SK-N-SH treated with all-trans-retinoic acid at 6 μM for 48 hours (cell line): ENCODE results near the gene RNF10.

Experiments used
- ATAC-seq: fragments of 200-7000 bp; cut with Tn5 transposase; 3 replicates; pipeline ENCODE4 v1.9.1; 2020; ENCODE audit warnings: mild to moderate bottlenecking, moderate library complexity
- ARNTL ChIP-seq: fragments of 450-650 bp; formaldehyde crosslinking; IDR thresholded peaks from 2 replicates; pipeline ENCODE4 v1.5.0; 2020; ENCODE audit warnings: low read depth, mild to moderate bottlenecking, moderate library complexity, borderline replicate concordance
- CREB5 ChIP-seq: fragments of 250-450 bp; sonication (Bioruptor Pico); IDR thresholded peaks from 2 replicates; pipeline ENCODE4 v1.5.1; 2020; ENCODE audit warnings: low read depth, mild to moderate bottlenecking, moderate library complexity
- CSDC2 ChIP-seq: fragments of 250-450 bp; sonication (Bioruptor Pico); IDR thresholded peaks from 2 replicates; pipeline ENCODE4 v1.5.0; 2020; ENCODE audit warnings: mild to moderate bottlenecking, moderate library complexity
- CSRNP3 ChIP-seq: fragments of 250-450 bp; sonication (Bioruptor Pico); IDR thresholded peaks from 2 replicates; pipeline ENCODE4 v1.5.1; 2021; ENCODE audit warnings: mild to moderate bottlenecking, moderate library complexity
- ESRRG ChIP-seq: fragments of 250-450 bp; sonication (Bioruptor Pico); IDR thresholded peaks from 2 replicates; pipeline ENCODE4 v1.6.1; 2021; ENCODE audit warnings: mild to moderate bottlenecking
- GLIS3 ChIP-seq: fragments of 250-450 bp; sonication (Bioruptor Pico); IDR thresholded peaks from 2 replicates; pipeline ENCODE4 v1.5.0; 2020; ENCODE audit warnings: mild to moderate bottlenecking, moderate library complexity
- ISL1 ChIP-seq: fragments of 250-450 bp; sonication (Bioruptor Pico); IDR thresholded peaks from 2 replicates; pipeline ENCODE4 v2.1.2; 2022; ENCODE audit warnings: mild to moderate bottlenecking, moderate library complexity
- OSR1 ChIP-seq: fragments of 250-450 bp; sonication (Bioruptor Pico); IDR thresholded peaks from 2 replicates; pipeline ENCODE4 v1.8.0; 2022; ENCODE audit warnings: moderate library complexity, mild to moderate bottlenecking, inconsistent platforms
- PATZ1 ChIP-seq: fragments of 250-450 bp; sonication (Bioruptor Pico); IDR thresholded peaks from 2 replicates; pipeline ENCODE4 v1.8.0; 2020; ENCODE audit warnings: mild to moderate bottlenecking, moderate library complexity, borderline replicate concordance
- POU6F1 ChIP-seq: fragments of 250-450 bp; sonication (Bioruptor Pico); IDR thresholded peaks from 2 replicates; pipeline ENCODE4 v1.8.0; 2021; ENCODE audit warnings: low read depth, mild to moderate bottlenecking, moderate library complexity, borderline replicate concordance
- PPARA ChIP-seq: fragments of 250-450 bp; sonication (Bioruptor Pico); IDR thresholded peaks from 2 replicates; pipeline ENCODE4 v1.5.0; 2020; ENCODE audit warnings: mild to moderate bottlenecking, borderline replicate concordance
- RARB ChIP-seq: fragments of 250-450 bp; sonication (Bioruptor Pico); IDR thresholded peaks from 2 replicates; pipeline ENCODE4 v1.8.0; 2021; ENCODE audit warnings: mild to moderate bottlenecking, moderate library complexity
- SNAI2 ChIP-seq: fragments of 250-450 bp; sonication (Bioruptor Pico); IDR thresholded peaks from 2 replicates; pipeline ENCODE4 v1.5.0; 2020; ENCODE audit warnings: mild to moderate bottlenecking, moderate library complexity
- TCF4 ChIP-seq: fragments of 250-450 bp; sonication (Bioruptor Pico); IDR thresholded peaks from 2 replicates; pipeline ENCODE4 v1.8.0; 2021; ENCODE audit warnings: mild to moderate bottlenecking, moderate library complexity, borderline replicate concordance
- TOX ChIP-seq: fragments of 250-450 bp; sonication (Bioruptor Pico); IDR thresholded peaks from 2 replicates; pipeline ENCODE4 v1.8.0; 2021; ENCODE audit warnings: mild to moderate bottlenecking, moderate library complexity, borderline replicate concordance
- TSHZ2 ChIP-seq: fragments of 250-450 bp; sonication (Bioruptor Pico); IDR thresholded peaks from 2 replicates; pipeline ENCODE4 v1.5.0; 2020; ENCODE audit warnings: mild to moderate bottlenecking, moderate library complexity
- ZC3H10 ChIP-seq: fragments of 250-450 bp; sonication (Bioruptor Pico); IDR thresholded peaks from 2 replicates; pipeline ENCODE4 v1.5.1; 2021; ENCODE audit warnings: mild to moderate bottlenecking, moderate library complexity
- ZFP3 ChIP-seq: fragments of 250-450 bp; sonication (Bioruptor Pico); IDR thresholded peaks from 2 replicates; pipeline ENCODE4 v1.5.0; 2020; ENCODE audit warnings: mild to moderate bottlenecking, moderate library complexity
- ZFP30 ChIP-seq: fragments of 450-650 bp; formaldehyde crosslinking; IDR thresholded peaks from 2 replicates; pipeline ENCODE4 v1.5.0; 2022; ENCODE audit warnings: mild to moderate bottlenecking, moderate library complexity
- ZNF565 ChIP-seq: fragments of 450-650 bp; formaldehyde crosslinking; conservative IDR thresholded peaks from 2 replicates; pipeline ENCODE4 v1.5.0; 2020; ENCODE audit warnings: low read depth, mild to moderate bottlenecking, moderate library complexity

Gene RNF10

GRCh38 chr12:120496413-120497340 lies 37.5 kb upstream of the RNF10 start:
- TF ChIP-seq ZNF565 (CRISPR knock-in tag): no peak
- no peak for TF ChIP-seq ZFP3 (CRISPR knock-in tag)
- no peak for TF ChIP-seq ARNTL (CRISPR knock-in tag)
- TF ChIP-seq CSDC2 (CRISPR knock-in tag): no peak
- TF ChIP-seq, all 23 proteins: peak for 0

GRCh38 chr12:120497524-120498150 lies 36.5 kb upstream of the RNF10 start:
- ATAC-seq: no peak
- no peak for TF ChIP-seq TCF4 (CRISPR knock-in tag)
- TF ChIP-seq ESRRG (CRISPR knock-in tag): no peak
- no peak for TF ChIP-seq ZFP3 (CRISPR knock-in tag)
- TF ChIP-seq ZC3H10 (CRISPR knock-in tag): no peak
- TF ChIP-seq CSRNP3 (CRISPR knock-in tag): no peak
- no peak for TF ChIP-seq ZFP30 (CRISPR knock-in tag)
- no peak for TF ChIP-seq GLIS3 (CRISPR knock-in tag)
- TF ChIP-seq OSR1 (CRISPR knock-in tag): no peak
- no peak for TF ChIP-seq PPARA
- no peak for TF ChIP-seq ZNF565 (CRISPR knock-in tag)
- TF ChIP-seq TSHZ2 (CRISPR knock-in tag): no peak
- no peak for TF ChIP-seq POU6F1
- TF ChIP-seq PATZ1: no peak
- no peak for TF ChIP-seq ISL1
- TF ChIP-seq SNAI2 (CRISPR knock-in tag): no peak
- no peak for TF ChIP-seq TOX (CRISPR knock-in tag)
- TF ChIP-seq ARNTL (CRISPR knock-in tag): no peak
- no peak for TF ChIP-seq RARB
- TF ChIP-seq CSDC2 (CRISPR knock-in tag): no peak
- TF ChIP-seq CREB5 (CRISPR knock-in tag): no peak

More at GRCh38 chr12:120496413-120497340, 37.5 kb upstream of the RNF10 start:
- ATAC-seq: peak; percentile 57
